Astrocyte (in vitro differentiated cells and primary cell): ENCODE data around the gene TNP2. TPM values are rescaled to one million over a fixed set of nuclear protein-coding genes. Genes with fewer than 3 reads are reported as not detected.

Experiments used
- DNase-seq: peaks from one replicate; pipeline ENCODE4 v3.0.0-alpha.2; 2010; ENCODE audit warnings: low read depth
- FAIRE-seq: peaks from 2 replicates; lab custom pipeline; 2011; peaks lifted over from hg19 to GRCh38; lab: Jason Lieb, UNC
- H2AFZ ChIP-seq: 2 replicates; pipeline ENCODE4 v1.6.0; 2012; ENCODE audit warnings: low read depth, low read length, inconsistent platforms
- H3K27ac ChIP-seq: 2 replicates; pipeline ENCODE4 v1.5.1; 2011; ENCODE audit warnings: low read depth, low read length, inconsistent platforms
- H3K27me3 ChIP-seq: 2 replicates; pipeline ENCODE4 v1.6.0; 2011; ENCODE audit warnings: low read length, inconsistent platforms; ENCODE audit not compliant: insufficient read depth
- H3K36me3 ChIP-seq: 2 replicates; pipeline ENCODE4 v1.5.1; 2011; ENCODE audit warnings: low read length, inconsistent platforms; ENCODE audit not compliant: insufficient read depth
- H3K4me1 ChIP-seq: 2 replicates; pipeline ENCODE4 v1.5.1; 2011; ENCODE audit warnings: low read length, inconsistent platforms; ENCODE audit not compliant: insufficient read depth
- H3K4me2 ChIP-seq: 2 replicates; pipeline ENCODE4 v1.6.0; 2012; ENCODE audit warnings: low read length, inconsistent platforms
- H3K4me3 ChIP-seq: 2 replicates; pipeline ENCODE4 v1.5.1; 2011; ENCODE audit warnings: low read depth, mild to moderate bottlenecking, low read length, inconsistent platforms; ENCODE audit not compliant: insufficient read depth
- H3K79me2 ChIP-seq: 2 replicates; pipeline ENCODE4 v1.6.0; 2012; ENCODE audit warnings: mild to moderate bottlenecking, low read length, inconsistent platforms; ENCODE audit not compliant: insufficient read depth
- H3K9ac ChIP-seq: 2 replicates; pipeline ENCODE4 v1.6.0; 2012; ENCODE audit warnings: mild to moderate bottlenecking, low read length, inconsistent platforms
- H3K9me3 ChIP-seq: 2 replicates; pipeline ENCODE4 v1.5.1; 2012; ENCODE audit warnings: low read depth, mild to moderate bottlenecking, low read length, inconsistent platforms; ENCODE audit not compliant: insufficient read depth
- H4K20me1 ChIP-seq: 2 replicates; pipeline ENCODE4 v1.6.0; 2012; ENCODE audit warnings: low read length, inconsistent platforms; ENCODE audit not compliant: insufficient read depth
- H3K27ac Mint-ChIP-seq: one replicate; pipeline ENCODE4 v1.8.0; 2021; ENCODE audit warnings: mild to moderate bottlenecking, mixed read lengths; ENCODE audit not compliant: unreplicated experiment
- H3K27me3 Mint-ChIP-seq: one replicate; pipeline ENCODE4 v1.8.0; 2021; ENCODE audit warnings: low read depth, mixed read lengths; ENCODE audit not compliant: unreplicated experiment
- H3K36me3 Mint-ChIP-seq: one replicate; pipeline ENCODE4 v1.8.0; 2021; ENCODE audit warnings: low read depth, mixed read lengths; ENCODE audit not compliant: unreplicated experiment
- H3K4me1 Mint-ChIP-seq: one replicate; pipeline ENCODE4 v1.8.0; 2021; ENCODE audit warnings: low read depth, mixed read lengths; ENCODE audit not compliant: unreplicated experiment
- H3K4me3 Mint-ChIP-seq: one replicate; pipeline ENCODE4 v1.8.0; 2021; ENCODE audit warnings: mild to moderate bottlenecking, moderate library complexity, mixed read lengths; ENCODE audit not compliant: unreplicated experiment
- H3K9me3 Mint-ChIP-seq: one replicate; pipeline ENCODE4 v1.8.0; 2021; ENCODE audit warnings: mild to moderate bottlenecking, mixed read lengths; ENCODE audit not compliant: unreplicated experiment
- EZH2 ChIP-seq: IDR thresholded peaks from 2 replicates; pipeline ENCODE4 v1.6.1; 2012; ENCODE audit warnings: mild to moderate bottlenecking, low read length, inconsistent platforms; ENCODE audit not compliant: insufficient read depth
- total RNA-seq: library from RNA; stranded (reverse); gene quantifications from 2 replicates; pipeline ENCODE4 v1.2.1, GENCODE V29; 2021
- TF ChIP-seq, protein P1 (sequence below): IDR thresholded peaks from 2 replicates; pipeline ENCODE4 v1.5.1; 2011; ENCODE audit warnings: low read depth, mild to moderate bottlenecking, inconsistent platforms, low read length, moderate library complexity; ENCODE audit not compliant: insufficient read depth

The TNP2 gene
- total RNA-seq, 1 donor from 2014 or later: not detected

DNA sequence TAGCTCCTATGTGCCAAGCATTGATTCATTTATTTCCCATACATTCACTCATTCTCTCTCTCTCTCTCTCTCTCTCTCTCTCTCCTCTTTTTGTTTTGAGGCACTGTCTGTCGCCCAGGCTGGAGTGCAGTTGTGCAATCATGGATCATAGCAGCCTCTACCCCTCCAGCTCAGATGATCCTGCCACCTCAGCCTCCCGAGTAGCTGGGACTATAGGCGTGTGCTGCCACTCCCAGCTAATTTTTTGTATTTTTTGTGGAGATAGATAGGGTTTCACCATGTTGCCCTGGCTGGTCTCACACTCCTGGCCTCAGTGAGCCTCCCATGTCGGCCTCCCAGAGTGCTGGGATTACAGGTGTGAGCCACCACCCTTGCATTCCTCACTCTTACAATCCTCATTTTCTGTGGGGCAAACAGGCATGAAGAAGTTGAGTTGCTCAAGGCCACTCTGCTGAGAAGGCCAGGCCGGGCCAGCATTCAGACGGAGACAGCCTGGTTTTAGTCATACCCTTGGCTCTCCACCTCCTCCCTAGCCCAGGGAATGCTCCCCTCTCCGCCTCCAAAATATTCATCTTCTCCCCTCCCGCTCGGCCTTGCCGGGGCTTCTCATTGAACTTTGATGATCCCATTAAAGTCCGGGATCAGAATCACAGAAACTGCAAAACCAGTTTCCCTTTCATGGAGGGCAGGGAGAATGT, 7.9 kb upstream of the TNP2 start:
- Mint-ChIP-seq H3K27ac (no peak overlapping the region), H3K36me3 (peaks cover 2% of the 10 kb centered on the region), H3K27me3 (peaks cover 29% of the 10 kb centered on the region), H3K9me3 (peaks cover 7% of the 10 kb centered on the region), H3K4me1 (peaks cover 4% of the 10 kb centered on the region), H3K4me3 (no peak overlapping the region)
- Histone ChIP-seq H3K79me2 (no peaks in the 10 kb centered on the region), H3K27me3 (peaks cover 2% of the 10 kb centered on the region), H3K4me3 (no peak overlapping the region), H4K20me1 (no peaks in the 10 kb centered on the region), H3K9me3 (no peaks in the 10 kb centered on the region), H2AFZ (no peak overlapping the region), H3K36me3 (no peaks in the 10 kb centered on the region), H3K27ac (no peak overlapping the region), H3K9ac (no peak overlapping the region), H3K4me1 (no peaks in the 10 kb centered on the region), H3K4me2 (no peak overlapping the region)
- TF ChIP-seq EZH2: no peak
- TF ChIP-seq, protein P1, sequence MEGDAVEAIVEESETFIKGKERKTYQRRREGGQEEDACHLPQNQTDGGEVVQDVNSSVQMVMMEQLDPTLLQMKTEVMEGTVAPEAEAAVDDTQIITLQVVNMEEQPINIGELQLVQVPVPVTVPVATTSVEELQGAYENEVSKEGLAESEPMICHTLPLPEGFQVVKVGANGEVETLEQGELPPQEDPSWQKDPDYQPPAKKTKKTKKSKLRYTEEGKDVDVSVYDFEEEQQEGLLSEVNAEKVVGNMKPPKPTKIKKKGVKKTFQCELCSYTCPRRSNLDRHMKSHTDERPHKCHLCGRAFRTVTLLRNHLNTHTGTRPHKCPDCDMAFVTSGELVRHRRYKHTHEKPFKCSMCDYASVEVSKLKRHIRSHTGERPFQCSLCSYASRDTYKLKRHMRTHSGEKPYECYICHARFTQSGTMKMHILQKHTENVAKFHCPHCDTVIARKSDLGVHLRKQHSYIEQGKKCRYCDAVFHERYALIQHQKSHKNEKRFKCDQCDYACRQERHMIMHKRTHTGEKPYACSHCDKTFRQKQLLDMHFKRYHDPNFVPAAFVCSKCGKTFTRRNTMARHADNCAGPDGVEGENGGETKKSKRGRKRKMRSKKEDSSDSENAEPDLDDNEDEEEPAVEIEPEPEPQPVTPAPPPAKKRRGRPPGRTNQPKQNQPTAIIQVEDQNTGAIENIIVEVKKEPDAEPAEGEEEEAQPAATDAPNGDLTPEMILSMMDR: no peak
- DNase-seq: no peak
- no peak for FAIRE-seq

DNA sequence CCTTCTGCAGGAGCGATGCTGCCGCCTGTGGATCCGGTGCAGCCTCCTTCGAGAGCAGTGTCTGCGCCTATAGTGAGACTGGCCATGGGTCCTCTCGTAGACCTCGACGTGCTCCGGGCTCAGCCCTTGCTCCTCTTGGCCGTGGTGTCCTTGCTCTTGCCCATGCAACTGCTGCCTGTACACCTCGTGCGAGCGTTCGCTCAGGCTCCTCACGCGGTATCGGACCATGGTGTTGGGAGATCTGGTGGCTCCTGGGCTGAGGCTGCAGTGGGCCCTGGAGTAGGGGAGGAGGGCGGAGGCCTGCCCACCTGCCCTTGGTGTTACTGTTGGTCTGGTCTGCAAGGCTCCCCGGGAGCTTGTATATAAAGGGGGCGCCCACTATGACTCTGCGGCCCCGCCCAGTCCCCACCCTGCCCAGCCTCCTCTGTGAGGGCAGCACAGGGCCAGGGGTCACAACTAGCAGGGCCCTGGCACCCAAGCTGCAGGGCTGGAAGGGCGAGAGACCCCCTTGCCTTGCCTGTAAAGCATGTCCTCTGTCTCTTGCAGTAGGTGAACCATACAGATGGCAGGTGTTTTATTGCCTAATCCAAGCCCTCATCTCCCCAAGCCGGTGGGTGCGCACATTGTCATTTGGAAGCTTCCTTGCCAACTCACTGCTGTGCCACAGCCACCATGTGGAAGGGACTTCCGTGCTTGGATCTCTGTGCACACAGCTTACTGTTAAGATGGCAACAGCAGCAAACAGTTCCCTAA, 7.2 kb upstream of the TNP2 start, which contains the start of gene PRM2:
TSS of gene PRM2 (minus strand) at position 338 of the 753 bp plus-strand sequence. CDS start at position 228, 110 bp downstream.
- DNase-seq (no peak), FAIRE-seq (no peak)
- no peak within 1 kb of the TSS for H3K27ac Mint-ChIP-seq
- no peaks in the 10 kb centered on the region for H4K20me1 ChIP-seq
- H3K4me3 Mint-ChIP-seq: no peak within 1 kb of the TSS
- H3K4me1 Mint-ChIP-seq: peaks cover 4% of the 10 kb centered on the region
- H3K27ac ChIP-seq: no peak within 1 kb of the TSS
- H3K27me3 Mint-ChIP-seq: peaks cover 29% of the 10 kb centered on the region
- no peak within 1 kb of the TSS for H3K4me2 ChIP-seq
- H3K9ac ChIP-seq: no peak within 1 kb of the TSS
- no peaks in the 10 kb centered on the region for H3K36me3 ChIP-seq
- H3K27me3 ChIP-seq: peaks cover 2% of the 10 kb centered on the region
- peaks cover 7% of the 10 kb centered on the region for H3K9me3 Mint-ChIP-seq
- no peak within 1 kb of the TSS for H2AFZ ChIP-seq
- peaks cover 2% of the 10 kb centered on the region for H3K36me3 Mint-ChIP-seq
- H3K4me1 ChIP-seq: no peaks in the 10 kb centered on the region
- no peak within 1 kb of the TSS for H3K4me3 ChIP-seq
- H3K79me2 ChIP-seq: no peaks in the 10 kb centered on the region
- H3K9me3 ChIP-seq: no peaks in the 10 kb centered on the region
- TF ChIP-seq, protein P1: no peak
- TF ChIP-seq EZH2: no peak
